Measurements from ENCODE around the gene SH3RF1. TPM values are rescaled to one million over a fixed set of nuclear protein-coding genes. Genes with fewer than 3 reads are reported as not detected.

The SH3RF1 gene
- total RNA-seq, 1 experiment from 2014 or later = 15.3 TPM

DNA sequence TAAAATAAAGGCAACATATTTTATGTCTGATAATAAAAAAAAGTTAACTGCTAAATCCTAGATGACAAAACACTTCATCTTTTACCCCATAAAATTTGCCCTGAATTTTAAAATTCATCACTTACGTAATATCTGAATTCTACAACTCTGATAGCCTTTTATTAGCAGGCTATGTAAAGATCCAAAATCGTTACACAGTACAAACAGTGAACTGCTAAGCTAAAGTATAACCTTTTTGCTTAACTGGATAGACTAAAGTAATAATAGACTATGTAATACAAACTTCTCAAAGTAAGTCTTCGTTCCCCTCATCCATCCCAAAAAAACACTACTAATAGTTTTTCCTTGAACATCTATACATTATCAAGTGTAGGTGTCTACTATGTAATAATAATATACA, 49.1 kb downstream of the SH3RF1 start:
- Histone ChIP-seq H3K14ac (ENCODE audit: insufficient read depth, low read length) (no peak overlapping the region), H3T11ph (ENCODE audit: low read length) (no peak overlapping the region), H3K9ac (ENCODE audit: extremely low read depth, insufficient read length, low read length) (no peak overlapping the region), H2AFZ (ENCODE audit: low read length) (no peak overlapping the region), H4K20me1 (ENCODE audit: control insufficient read depth, insufficient read depth, insufficient read length) (no peaks in the 10 kb centered on the region), H4K91ac (ENCODE audit: insufficient read length, low read depth, low read length) (no peak overlapping the region), H4K5ac (ENCODE audit: insufficient read length, low read depth, low read length) (no peak overlapping the region), H3K4me1 (ENCODE audit: insufficient read depth, low read length) (no peaks in the 10 kb centered on the region), H3K23me2 (ENCODE audit: insufficient read length, low read depth, low read length, poor library complexity, severe bottlenecking) (no peaks in the 10 kb centered on the region), H2BK20ac (ENCODE audit: low read depth, low read length, poor library complexity, severe bottlenecking) (no peak overlapping the region), H3K18ac (ENCODE audit: insufficient read length, low read depth, low read length) (no peak overlapping the region), H3K27ac (ENCODE audit: insufficient read length, low read depth, low read length) (no peak overlapping the region), H3K27me3 (ENCODE audit: insufficient read depth, low read length) (no peaks in the 10 kb centered on the region), H3K4me2 (ENCODE audit: insufficient read depth, insufficient read length, low read length) (no peak overlapping the region), H3K56ac (ENCODE audit: insufficient read length, low read depth, low read length) (no peak overlapping the region), H4K8ac (replicated peaks; ENCODE audit: insufficient read length, low read depth, low read length) (no peak overlapping the region), H3K9me3 (ENCODE audit: control insufficient read depth, low read depth, low read length) (no peaks in the 10 kb centered on the region), H3K23ac (ENCODE audit: insufficient read length, low read depth, low read length) (no peak overlapping the region), H2BK5ac (ENCODE audit: insufficient read length, low read length) (no peak overlapping the region), H2AK5ac (ENCODE audit: insufficient read length, low read length) (no peak overlapping the region), H3K79me2 (ENCODE audit: insufficient read depth, low read length) (no peaks in the 10 kb centered on the region), H2BK120ac (ENCODE audit: low read depth, low read length, poor library complexity, severe bottlenecking) (no peak overlapping the region), H3K4ac (ENCODE audit: low read depth, low read length) (no peak overlapping the region), H3K79me1 (ENCODE audit: insufficient read depth, low read depth, low read length, poor library complexity, severe bottlenecking) (no peaks in the 10 kb centered on the region), H2BK15ac (ENCODE audit: low read depth, low read length) (no peak overlapping the region), H2BK12ac (ENCODE audit: insufficient read length, low read depth, low read length) (no peak overlapping the region)
- no peak for TF ChIP-seq CTCF (conservative IDR thresholded peaks at IDR 0.05)
- DNase-seq = no peak
- H3K27ac Mint-ChIP-seq = no peak overlapping the region
- H3K4me1 Mint-ChIP-seq = 0 out of 4 replicates have a peak, but pooled peaks cover 0 to 3% of the 10 kb centered on the region in 2 experiments
- no peak overlapping the region for H3K4me3 Mint-ChIP-seq
- H3K36me3 Mint-ChIP-seq (ENCODE audit: insufficient read depth in 1 of 3, low read depth in 3 of 3) = no peaks in the 10 kb centered on the region
- H3K27me3 Mint-ChIP-seq (ENCODE audit: low read depth) = no peaks in the 10 kb centered on the region
- H3K9me3 Mint-ChIP-seq = no peaks in the 10 kb centered on the region
- no CpG with 5 or more reads among the region's 3 CpGs for WGBS (ENCODE audit: extremely low coverage, insufficient read length, low lambda C conversion rate)

Data from H9 (cell line).